Activated T-cell treated with anti-CD3 and anti-CD28 coated beads for 24 hours (primary cell): ENCODE data around the gene GLYATL1.

Experiments
- DNase-seq: peaks from one replicate; pipeline ENCODE4 v3.0.0-alpha.2; 2020; ENCODE audit warnings: low read depth

GLYATL1 gene

GRCh38 chr11:58926695-58927094 is 12.6 kb upstream of the GLYATL1 start:
- DNase-seq: no peak

GRCh38 chr11:58927393-58928106 is 11.7 kb upstream of the GLYATL1 start:
- DNase-seq: no peak

- no peak for DNase-seq
These were observed 11.2 kb upstream of the GLYATL1 start for GRCh38 chr11:58928107-58928499.

GRCh38 chr11:58928691-58929090 is 10.6 kb upstream of the GLYATL1 start:
- no peak for DNase-seq

- no peak for DNase-seq
These were observed 8.4 kb upstream of the GLYATL1 start for GRCh38 chr11:58930926-58931325.

- DNase-seq: no peak
These were observed 5.6 kb upstream of the GLYATL1 start for GRCh38 chr11:58933661-58934060.

- DNase-seq: no peak
These were observed 4.3 kb upstream of the GLYATL1 start for GRCh38 chr11:58934945-58935513.

GRCh38 chr11:58938398-58938797 is 890 bp upstream of the GLYATL1 start:
- DNase-seq: no peak

- DNase-seq: no peak
These were observed 740 bp downstream of the GLYATL1 start for GRCh38 chr11:58940028-58940427.

GRCh38 chr11:58941838-58942237 is 2.5 kb downstream of the GLYATL1 start:
- DNase-seq: no peak

- DNase-seq: no peak
These were observed 6.4 kb downstream of the GLYATL1 start for GRCh38 chr11:58945663-58946062.

GRCh38 chr11:58949184-58949583 is 9.9 kb downstream of the GLYATL1 start:
- DNase-seq: no peak

- no peak for DNase-seq
These were observed 18.6 kb downstream of the GLYATL1 start for GRCh38 chr11:58957922-58958321.

- DNase-seq: no peak
These were observed 19.2 kb downstream of the GLYATL1 start for GRCh38 chr11:58958500-58958899.

GRCh38 chr11:58963551-58964104 is 24.3 kb downstream of the GLYATL1 start:
- DNase-seq: no peak

GRCh38 chr11:58965246-58965985 is 26.1 kb downstream of the GLYATL1 start:
- no peak for DNase-seq

GRCh38 chr11:58968251-58968711 is 29.0 kb downstream of the GLYATL1 start:
- DNase-seq: no peak

GRCh38 chr11:58977470-58977869 is 38.2 kb downstream of the GLYATL1 start:
- no peak for DNase-seq

- no peak for DNase-seq
These were observed 39.9 kb downstream of the GLYATL1 start for GRCh38 chr11:58979222-58979621.

GRCh38 chr11:58980159-58980843 is 41.0 kb downstream of the GLYATL1 start:
- no peak for DNase-seq

GRCh38 chr11:58992489-58992888 is 53.2 kb downstream of the GLYATL1 start:
- no peak for DNase-seq

GRCh38 chr11:58994171-58994570 is 54.9 kb downstream of the GLYATL1 start:
- no peak for DNase-seq
